H1 (cell line): ENCODE results near the gene RPL13A. TPM values are rescaled to one million over a fixed set of nuclear protein-coding genes. Genes with fewer than 3 reads are reported as not detected.

Source experiments
- CTCF ChIA-PET: fragments of 300-600 bp; sonication (Branson Sonifier 250); formaldehyde crosslinking; loops from one replicate; lab custom pipeline; 2021; ENCODE audit not compliant: partially characterized antibody; lab: Charles Lee
- POLR2A ChIA-PET: fragments of 300-600 bp; sonication (Branson Sonifier 250); formaldehyde crosslinking; loops from one replicate; lab custom pipeline; 2021; ENCODE audit warnings: inconsistent platforms; ENCODE audit not compliant: partially characterized antibody; lab: Charles Lee
- DNase-seq, 2 experiments: peaks; one replicate each; pipeline versions ENCODE4 v3.0.0 to v3.0.0-alpha.2; 2010 to 2022; ENCODE audit warnings: low spot score in 2 of 2, low read depth in 1 of 2, mixed read lengths in 1 of 2
- FAIRE-seq: peaks from 2 replicates; lab custom pipeline; 2011; peaks lifted over from hg19 to GRCh38; lab: Jason Lieb, UNC
- H2AFZ ChIP-seq: 2 replicates; pipeline ENCODE4 v1.8.1; 2012; ENCODE audit warnings: low read length, inconsistent platforms
- H2AK5ac ChIP-seq: 2 replicates; pipeline ENCODE4 v1.6.1; 2013; ENCODE audit warnings: low read depth, low read length
- H2BK120ac ChIP-seq: replicated peaks from 2 replicates; pipeline ENCODE3; 2013; ENCODE audit warnings: low read depth, low read length, inconsistent platforms
- H2BK12ac ChIP-seq: 2 replicates; pipeline ENCODE4 v1.6.1; 2013; ENCODE audit warnings: low read depth, low read length
- H2BK15ac ChIP-seq: 2 replicates; pipeline ENCODE4 v1.6.1; 2013; ENCODE audit warnings: low read length
- H2BK20ac ChIP-seq: 2 replicates; pipeline ENCODE4 v1.6.1; 2013; ENCODE audit warnings: low read length
- H2BK5ac ChIP-seq: 2 replicates; pipeline ENCODE4 v1.6.1; 2013; ENCODE audit warnings: low read depth, low read length
- H3K14ac ChIP-seq: 2 replicates; pipeline ENCODE4 v1.6.1; 2013; ENCODE audit warnings: inconsistent platforms; ENCODE audit not compliant: insufficient read length
- H3K18ac ChIP-seq: 2 replicates; pipeline ENCODE4 v1.6.1; 2013; ENCODE audit warnings: low read length; ENCODE audit errors: extremely low read depth
- H3K23ac ChIP-seq: 2 replicates; pipeline ENCODE4 v1.6.1; 2013; ENCODE audit warnings: inconsistent platforms; ENCODE audit not compliant: insufficient read length
- H3K23me2 ChIP-seq: 2 replicates; pipeline ENCODE4 v1.6.1; 2013; ENCODE audit warnings: low read depth, low read length
- H3K27ac ChIP-seq: 2 replicates; pipeline ENCODE4 v1.6.1; 2011; ENCODE audit warnings: low read depth, low read length, inconsistent platforms
- H3K27me3 ChIP-seq, 4 experiments: replicated peaks in 1 of 4; 1 replicate in 1 of 4; 2 replicates in 3 of 4; pipeline versions ENCODE4 v1.6.1 to v1.8.1; 2011 to 2013; ENCODE audit warnings: low read length in 3 of 4, mild to moderate bottlenecking in 3 of 4, inconsistent platforms in 2 of 4, mixed read lengths in 2 of 4, moderate library complexity in 1 of 4; ENCODE audit not compliant: control insufficient read depth in 3 of 4, insufficient read depth in 3 of 4; ENCODE audit errors: extremely low read depth in 1 of 4
- H3K36me3 ChIP-seq, 4 experiments: 2 replicates each; pipeline versions ENCODE4 v1.6.1 to v1.8.1; 2011 to 2013; ENCODE audit warnings: mild to moderate bottlenecking in 4 of 4, low read length in 3 of 4, moderate library complexity in 2 of 4, control low read depth in 1 of 4, inconsistent platforms in 1 of 4; ENCODE audit not compliant: insufficient read depth in 4 of 4, control insufficient read depth in 2 of 4
- H3K4ac ChIP-seq: replicated peaks from 2 replicates; pipeline ENCODE3; 2013; ENCODE audit warnings: low read length, low read depth, mixed read lengths, inconsistent platforms; ENCODE audit not compliant: insufficient read length
- H3K4me1 ChIP-seq, 4 experiments: replicated peaks in 1 of 4; 1 replicate in 1 of 4; 2 replicates in 3 of 4; pipeline versions ENCODE4 v1.6.1 to v1.8.1; 2011 to 2013; ENCODE audit warnings: low read length in 3 of 4, inconsistent platforms in 2 of 4, mixed read lengths in 1 of 4; ENCODE audit not compliant: insufficient read depth in 4 of 4, control insufficient read depth in 3 of 4
- H3K4me2 ChIP-seq, 2 experiments: 2 replicates each; pipeline versions ENCODE4 v1.6.1 to v1.8.1; 2011 to 2013; ENCODE audit warnings: low read depth in 2 of 2, low read length in 2 of 2, control low read depth in 1 of 2, inconsistent platforms in 1 of 2, mild to moderate bottlenecking in 1 of 2; ENCODE audit not compliant: insufficient read depth in 1 of 2
- H3K4me3 ChIP-seq, 4 experiments: fragments of 200-600, 300-600 bp in 1 of 4; sonication (generic), shearing (Covaris generic), sonication (Bioruptor Twin) in 1 of 4; 2 replicates each; pipeline versions ENCODE4 v1.5.1 to v1.8.1; 2011 to 2016; ENCODE audit warnings: low read length in 4 of 4, low read depth in 3 of 4, control low read depth in 2 of 4, inconsistent platforms in 2 of 4, mild to moderate bottlenecking in 2 of 4, mixed read lengths in 1 of 4, moderate library complexity in 1 of 4; ENCODE audit not compliant: insufficient read depth in 2 of 4; ENCODE audit errors: extremely low read depth in 1 of 4
- H3K56ac ChIP-seq: replicated peaks from 2 replicates; pipeline ENCODE3; 2013; ENCODE audit warnings: low read depth, mild to moderate bottlenecking, mixed read lengths, low read length, inconsistent platforms; ENCODE audit not compliant: insufficient read length
- H3K79me1 ChIP-seq: 2 replicates; pipeline ENCODE4 v1.6.1; 2013; ENCODE audit warnings: low read depth, low read length, control low read depth
- H3K79me2 ChIP-seq, 2 experiments: 2 replicates each; pipeline versions ENCODE4 v1.6.1 to v1.8.1; 2012 to 2013; ENCODE audit warnings: low read length in 2 of 2, mild to moderate bottlenecking in 2 of 2, inconsistent platforms in 1 of 2; ENCODE audit not compliant: insufficient read depth in 2 of 2, control insufficient read depth in 1 of 2
- H3K9ac ChIP-seq, 4 experiments: replicated peaks in 1 of 4; 1 replicate in 1 of 4; 2 replicates in 3 of 4; pipeline versions ENCODE4 v1.6.1 to v1.8.1; 2011 to 2013; ENCODE audit warnings: low read depth in 3 of 4, low read length in 3 of 4, control low read depth in 2 of 4, mild to moderate bottlenecking in 2 of 4, moderate library complexity in 2 of 4, inconsistent platforms in 1 of 4; ENCODE audit errors: extremely low read depth in 1 of 4
- H3K9me3 ChIP-seq, 2 experiments: 2 replicates each; pipeline versions ENCODE4 v1.6.1 to v1.8.1; 2012 to 2013; ENCODE audit warnings: mild to moderate bottlenecking in 2 of 2, moderate library complexity in 2 of 2, control low read depth in 1 of 2, inconsistent platforms in 1 of 2, low read depth in 1 of 2, low read length in 1 of 2, mixed read lengths in 1 of 2; ENCODE audit not compliant: insufficient read depth in 2 of 2
- H4K20me1 ChIP-seq, 2 experiments: replicated peaks in 1 of 2; 2 replicates each; pipeline versions ENCODE3 to v1.8.1; 2011 to 2013; ENCODE audit warnings: inconsistent platforms in 2 of 2, low read length in 2 of 2, mild to moderate bottlenecking in 1 of 2; ENCODE audit not compliant: insufficient read depth in 2 of 2, control insufficient read depth in 1 of 2
- H4K5ac ChIP-seq: 2 replicates; pipeline ENCODE4 v1.6.1; 2013; ENCODE audit warnings: low read length, low read depth, mixed read lengths, inconsistent platforms; ENCODE audit not compliant: insufficient read length
- H4K8ac ChIP-seq: 2 replicates; pipeline ENCODE4 v1.8.0; 2013; ENCODE audit warnings: mild to moderate bottlenecking, moderate library complexity, low read length, inconsistent platforms; ENCODE audit not compliant: insufficient read depth; ENCODE audit errors: extremely low read depth
- H4K91ac ChIP-seq: replicated peaks from 2 replicates; pipeline ENCODE3; 2013; ENCODE audit warnings: low read length, mixed read lengths, inconsistent platforms; ENCODE audit not compliant: insufficient read length
- ATF3 ChIP-seq: IDR thresholded peaks from 2 replicates; pipeline ENCODE4 v1.6.1; 2011; ENCODE audit warnings: low read depth, mild to moderate bottlenecking, low read length; ENCODE audit not compliant: insufficient read depth
- BCL11A ChIP-seq, 2 experiments: IDR thresholded peaks; one replicate each; pipeline ENCODE4 v1.6.1; 2011; ENCODE audit warnings: low read depth in 2 of 2, low read length in 2 of 2, mild to moderate bottlenecking in 2 of 2
- CTBP2 ChIP-seq: IDR thresholded peaks from 2 replicates; pipeline ENCODE4 v1.7.0; 2011; ENCODE audit warnings: borderline replicate concordance, mild to moderate bottlenecking, moderate library complexity, mixed read lengths, low read length; ENCODE audit not compliant: insufficient read depth, insufficient read length
- EZH2 ChIP-seq: fragments of 200-600 bp; sonication (generic); IDR thresholded peaks from 2 replicates; pipeline ENCODE4 v1.7.1; 2012; ENCODE audit warnings: low read depth, mild to moderate bottlenecking, moderate library complexity, low read length, inconsistent platforms; ENCODE audit not compliant: severe bottlenecking
- MAFK ChIP-seq: IDR thresholded peaks from 2 replicates; pipeline ENCODE4 v1.6.1; 2012; ENCODE audit warnings: low read depth, mild to moderate bottlenecking, improper control_type of control experiment, low read length
- MAX ChIP-seq: IDR thresholded peaks from 2 replicates; pipeline ENCODE4 v1.6.1; 2012; ENCODE audit warnings: inconsistent platforms
- NRF1 ChIP-seq: IDR thresholded peaks from 2 replicates; pipeline ENCODE4 v1.6.1; 2011; ENCODE audit warnings: mild to moderate bottlenecking, low read depth, low read length, improper control_type of control experiment
- RBBP5 ChIP-seq: IDR thresholded peaks from 2 replicates; pipeline ENCODE4 v1.7.1; 2012; ENCODE audit warnings: low read depth, mild to moderate bottlenecking, inconsistent platforms, low read length, moderate library complexity, borderline replicate concordance
- SIN3A ChIP-seq, 2 experiments: IDR thresholded peaks in 1 of 2; conservative IDR thresholded peaks in 1 of 2; 2 replicates each; pipeline ENCODE4 v1.6.1; 2011 to 2012; ENCODE audit warnings: low read length in 2 of 2, improper control_type of control experiment in 1 of 2, low read depth in 1 of 2, mild to moderate bottlenecking in 1 of 2
- TBP ChIP-seq: IDR thresholded peaks from 2 replicates; pipeline ENCODE4 v1.6.1; 2011; ENCODE audit warnings: low read depth, low read length, improper control_type of control experiment
- ZNF274 ChIP-seq: IDR thresholded peaks from 2 replicates; pipeline ENCODE4 v1.7.0; 2012; ENCODE audit warnings: low read length, borderline replicate concordance; ENCODE audit errors: extremely low read depth
- WGBS, 2 experiments: shearing (Covaris generic) in 1 of 2; methylation state at CpG; one replicate each; pipeline versions ENCODE4 v1.1.6 to v1.1.7; 2013 to 2015; ENCODE audit warnings: low lambda C conversion rate in 2 of 2, mixed read lengths in 2 of 2, inconsistent platforms in 1 of 2, low coverage in 1 of 2, missing lambda C conversion rate in 1 of 2; ENCODE audit not compliant: insufficient replicate concordance in 2 of 2, insufficient coverage in 1 of 2, insufficient read length in 1 of 2; ENCODE audit errors: extremely low coverage in 1 of 2, missing lambda C conversion rate in 1 of 2; 5-methylcytosine and 5-hydroxymethylcytosine counted together
- polyA plus RNA-seq, 7 experiments: library from polyadenylated mRNA; depleted of rRNA in 3 of 7; stranded (reverse) in 5 of 7; unstranded in 2 of 7; fragments of >200 nt in 5 of 7; fragments of 200-250 nt in 2 of 7; gene quantifications; 1 replicate in 5 of 7; 2 replicates in 1 of 7; 4 replicates in 1 of 7; pipeline versions ENCODE4 v1.2.1 to v1.2.3, GENCODE V29; 2011 to 2013; ENCODE audit warnings: missing spikeins in 2 of 7, mixed read lengths in 2 of 7
- total RNA-seq: library from RNA; stranded (reverse); fragmentation: NEBNext Ultra II Directional; extraction: Animal tissue kit (Norgen Biotek cat#: 25700); gene quantifications from 2 replicates; pipeline ENCODE4 v1.2.1, GENCODE V29; 2021

RPL13A gene
- total and polyA plus RNA-seq, 2 of the 8 experiments (the other 6 are each of a cell fraction or from before 2014, with no cell fraction given) = 3,305 to 8,868 TPM

- Histone ChIP-seq H2BK5ac (0 out of 2 replicates have a peak overlapping the region, but pooled peaks have one; percentile 44), H4K8ac (no peak overlapping the region), H2AFZ (peak overlapping the region; percentile 58; the same call in 1 of the 2 replicates), H3K23me2 (no peaks in the 10 kb centered on the region), H3K9me3 (no peaks in the 10 kb centered on the region), H3K4me1 (peaks cover 0 to 2% (median under 1%) of the 10 kb centered on the region in 4 experiments; a peak in 4 of 7 replicates), H3K14ac (no peak overlapping the region), H3K18ac (no peak overlapping the region), H4K20me1 (no peaks in the 10 kb centered on the region), H2BK20ac (no peak overlapping the region), H3K79me1 (no peaks in the 10 kb centered on the region), H3K9ac (no peak overlapping the region), H3K4me3 (peak overlapping the region in 1 of 4 experiments; percentile 29; a peak in 1 of 8 replicates), H2AK5ac (no peak overlapping the region), H2BK120ac (peak overlapping the region; percentile 78), H2BK12ac (no peak overlapping the region), H3K79me2 (no peaks in the 10 kb centered on the region), H4K91ac (peak overlapping the region; percentile 85), H3K27me3 (no peaks in the 10 kb centered on the region; a peak in 1 of 7 replicates), H3K4me2 (peak overlapping the region in 1 of 2 experiments; percentile 48; a peak in 2 of 4 replicates), H4K5ac (peak overlapping the region; percentile 39), H3K36me3 (no peaks in the 10 kb centered on the region), H2BK15ac (no peak overlapping the region), H3K27ac (no peak overlapping the region), H3K4ac (no peak overlapping the region), H3K23ac (no peak overlapping the region), H3K56ac (peak overlapping the region; percentile 77)
- peak in 1 of 2 experiments; percentile 95 for DNase-seq
- WGBS, 2 experiments = 15% methylated on average over 5 of the region's 8 CpGs; no CpG with 5 or more reads in 1 of the 2 experiments
- CTCF ChIA-PET = interaction anchor here (0.6 to 3.4 kb wide), 17 partner anchors 14 to 176 kb away, joined by 3 to 19 read pairs (median 4); partner anchors contain the start of gene PRRG2
- peak; percentile 82 for FAIRE-seq
- POLR2A ChIA-PET = interaction anchor here (0.5 to 4.2 kb wide), 5 partner anchors 18 to 543 kb away, joined by 3 to 18 read pairs (median 6); partner anchors contain the start of gene RPL13A
- TF ChIP-seq BCL11A (IDR thresholded peaks at IDR 0.05; ENCODE audit: low read depth in 2 of 2, low read length in 2 of 2) (no peak), MAFK (no peak), ATF3 (no peak), TBP (no peak), MAX (peak; percentile 31; the same call in 1 of the 2 replicates), ZNF274 (no peak), EZH2 (no peak), RBBP5 (no peak), NRF1 (no peak), SIN3A (conservative IDR thresholded peaks at IDR 0.05 in 1 of 2, IDR thresholded peaks at IDR 0.05 in 1 of 2; ENCODE audit: low read depth in 1 of 2, low read length in 2 of 2) (no peak; a peak in 1 of 4 replicates), CTBP2 (no peak)
Observed at GRCh38 chr19:49506575-49507105, 19.2 kb downstream of the RPL13A start.
